PC-9 (cell line): ENCODE results near the gene MICAL3.

Experiments
- EZH2 ChIP-seq: fragments of 200-600 bp; sonication (generic); IDR thresholded peaks from 2 replicates; pipeline ENCODE4 v1.8.0; 2017; ENCODE audit warnings: antibody characterized with exemption, low read depth
- TF ChIP-seq, protein P1 (sequence below): fragments of 200-600 bp; sonication (generic); conservative IDR thresholded peaks from 2 replicates; pipeline ENCODE4 v1.6.1; 2017; ENCODE audit warnings: mixed run types, antibody characterized with exemption, mild to moderate bottlenecking, moderate library complexity

DNA sequence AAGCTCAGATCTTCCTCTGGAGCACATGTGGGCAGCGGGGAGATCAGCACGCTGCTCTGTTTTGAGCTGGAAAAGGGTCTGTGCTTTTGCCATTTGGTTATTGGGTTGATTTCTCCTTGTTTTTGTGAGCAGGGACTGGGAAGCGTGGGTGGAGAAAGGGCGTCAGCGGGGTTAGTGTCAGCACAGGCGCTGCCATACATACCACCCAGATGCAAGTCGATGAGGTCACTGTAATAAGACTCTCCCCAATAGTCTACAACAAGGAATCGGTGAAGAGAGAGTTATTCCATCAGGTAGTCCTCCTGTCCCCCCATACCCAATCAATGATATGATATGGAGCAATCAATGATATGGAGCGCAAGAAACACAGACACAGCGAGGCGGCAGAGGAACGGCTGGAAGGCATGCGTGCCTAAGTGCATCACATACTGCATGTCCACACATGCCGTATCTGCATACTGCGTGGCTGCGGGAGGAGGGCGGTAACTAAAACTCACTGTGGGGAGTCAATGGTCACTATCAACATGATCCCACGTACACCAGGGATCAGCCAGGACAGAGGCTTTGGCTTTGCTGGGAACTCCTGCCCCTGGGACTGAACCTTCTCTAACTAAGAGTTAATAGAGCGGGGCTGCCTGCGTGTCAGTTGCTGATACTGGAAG, 220.6 kb downstream of the MICAL3 start:
- TF ChIP-seq, protein P1, sequence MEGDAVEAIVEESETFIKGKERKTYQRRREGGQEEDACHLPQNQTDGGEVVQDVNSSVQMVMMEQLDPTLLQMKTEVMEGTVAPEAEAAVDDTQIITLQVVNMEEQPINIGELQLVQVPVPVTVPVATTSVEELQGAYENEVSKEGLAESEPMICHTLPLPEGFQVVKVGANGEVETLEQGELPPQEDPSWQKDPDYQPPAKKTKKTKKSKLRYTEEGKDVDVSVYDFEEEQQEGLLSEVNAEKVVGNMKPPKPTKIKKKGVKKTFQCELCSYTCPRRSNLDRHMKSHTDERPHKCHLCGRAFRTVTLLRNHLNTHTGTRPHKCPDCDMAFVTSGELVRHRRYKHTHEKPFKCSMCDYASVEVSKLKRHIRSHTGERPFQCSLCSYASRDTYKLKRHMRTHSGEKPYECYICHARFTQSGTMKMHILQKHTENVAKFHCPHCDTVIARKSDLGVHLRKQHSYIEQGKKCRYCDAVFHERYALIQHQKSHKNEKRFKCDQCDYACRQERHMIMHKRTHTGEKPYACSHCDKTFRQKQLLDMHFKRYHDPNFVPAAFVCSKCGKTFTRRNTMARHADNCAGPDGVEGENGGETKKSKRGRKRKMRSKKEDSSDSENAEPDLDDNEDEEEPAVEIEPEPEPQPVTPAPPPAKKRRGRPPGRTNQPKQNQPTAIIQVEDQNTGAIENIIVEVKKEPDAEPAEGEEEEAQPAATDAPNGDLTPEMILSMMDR: no peak
- TF ChIP-seq EZH2: no peak
